Measurements from ENCODE around the gene CKM.

Gene CKM

DNA sequence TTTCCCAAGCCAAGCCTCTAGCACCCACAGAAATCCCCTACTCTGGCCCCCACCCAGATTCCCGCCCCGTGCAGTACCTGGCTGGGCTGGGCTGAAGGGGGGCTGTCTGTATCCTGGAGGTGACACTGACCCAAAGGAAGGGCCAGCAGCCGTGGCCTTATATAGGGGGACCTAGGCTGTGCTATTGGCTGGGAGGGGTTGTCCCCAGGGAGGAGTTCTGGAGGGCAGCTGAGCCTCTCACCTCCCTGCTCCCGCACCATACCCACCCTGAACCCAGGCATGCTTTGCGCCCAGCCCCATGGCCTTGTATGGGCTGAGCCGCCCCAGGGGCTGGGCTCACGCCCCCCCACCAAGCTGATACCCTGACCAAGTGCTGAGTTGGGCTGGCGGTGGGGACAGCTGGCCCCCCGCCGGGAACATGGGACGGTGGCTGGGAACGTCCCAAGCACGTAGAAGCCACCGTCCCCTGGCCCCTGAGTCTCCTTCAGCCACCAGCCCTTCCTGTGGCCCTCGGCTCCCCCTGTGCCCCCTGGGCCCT lies at the start of gene CKM:
CKM (minus strand) TSS at position 132 of the 538 bp plus-strand sequence. CDS start 3,162 bp downstream, outside the sequence.
- no peak for DNase-seq

DNA sequence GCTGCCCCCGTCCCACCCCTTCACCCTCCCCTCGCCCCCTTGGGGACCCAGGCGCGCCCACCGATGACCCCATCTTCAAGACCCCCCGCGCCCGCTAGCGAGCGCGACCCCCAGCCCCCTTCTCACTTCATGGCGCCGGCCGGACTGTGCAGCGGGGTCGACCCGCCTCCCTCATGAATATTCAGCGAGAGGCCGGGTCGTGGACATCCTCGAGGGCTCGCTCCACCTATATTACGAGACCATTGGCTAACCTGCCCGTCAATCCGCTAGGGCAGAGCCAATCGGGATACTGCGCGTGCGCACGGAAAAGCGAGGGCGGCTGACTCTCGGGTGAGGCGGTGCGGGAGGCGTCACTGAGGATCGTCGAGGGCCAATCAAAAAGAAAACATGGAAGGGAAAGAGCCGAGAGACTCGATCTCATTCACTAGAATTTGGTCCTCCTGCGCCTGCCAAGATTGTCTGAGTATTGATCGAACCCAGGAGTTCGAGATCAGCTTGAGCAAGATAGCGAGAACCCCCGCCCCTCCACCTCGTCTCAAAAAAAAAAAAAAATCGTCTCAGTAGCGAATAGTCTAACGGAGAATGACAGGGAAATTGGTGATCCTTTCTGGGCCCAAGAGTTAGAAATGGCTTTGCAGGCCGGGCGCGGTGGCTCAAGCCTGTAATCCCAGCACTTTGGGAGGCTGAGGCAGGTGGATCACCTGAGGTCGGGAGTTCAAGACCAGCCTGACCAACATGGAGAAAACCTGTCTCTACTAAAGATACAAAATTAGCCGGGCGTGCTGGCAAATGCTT lies 47.9 kb upstream of the CKM start, which contains the start of gene ERCC2:
ERCC2 (minus strand) TSS at position 164 of the 795 bp plus-strand sequence; CDS start at position 131, 33 bp downstream.
- DNase-seq: peak; percentile 98 to 100

DNA sequence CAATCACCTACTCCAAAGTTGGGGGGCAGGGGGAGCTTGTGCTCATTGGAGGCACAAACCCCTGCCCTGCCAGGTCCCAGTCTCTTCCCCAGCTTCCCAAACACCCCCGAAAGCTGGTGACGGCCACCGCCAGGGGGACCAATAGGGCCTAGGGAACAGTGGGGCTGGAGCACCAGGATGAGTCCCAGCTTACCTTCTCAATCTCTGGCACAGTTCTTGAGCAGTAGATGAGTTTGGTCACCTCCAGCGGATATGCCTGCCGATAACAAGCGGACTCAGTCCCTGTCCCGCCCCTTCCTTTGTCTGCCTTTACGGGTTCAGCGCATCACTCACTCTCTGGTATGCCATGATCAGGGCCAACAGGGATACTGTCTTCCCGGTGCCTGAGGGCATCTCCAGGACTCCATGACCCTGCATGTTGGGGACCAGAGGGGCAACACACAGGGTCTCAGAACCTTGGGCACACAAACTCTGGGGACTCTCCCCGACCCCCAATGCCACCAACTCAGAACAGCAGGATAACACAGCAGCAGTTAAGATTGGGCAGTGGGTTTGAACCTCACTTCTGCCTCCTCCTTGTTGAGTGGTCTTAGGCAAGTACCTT lies 46.2 kb upstream of the CKM start:
- no peak for DNase-seq

DNA sequence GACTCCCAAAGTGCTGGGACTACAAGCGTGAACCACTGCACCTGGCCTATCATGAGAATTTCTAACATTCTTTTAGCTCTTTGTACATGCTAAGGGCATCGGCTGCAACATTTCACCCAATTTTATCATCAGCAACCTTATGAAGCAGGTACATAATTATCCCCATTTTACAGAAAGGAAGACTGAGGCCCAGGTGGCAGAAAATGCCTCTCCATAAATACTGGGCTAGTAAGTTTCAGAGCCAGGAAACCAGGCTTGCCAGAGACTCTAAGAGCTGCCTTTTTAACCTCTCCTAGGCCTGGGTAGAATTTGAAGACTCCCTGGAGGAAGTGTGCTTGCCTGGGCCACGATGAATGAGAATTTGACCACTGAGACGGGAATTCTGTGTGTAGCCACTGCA lies 45.5 kb upstream of the CKM start:
- DNase-seq: no peak

DNA sequence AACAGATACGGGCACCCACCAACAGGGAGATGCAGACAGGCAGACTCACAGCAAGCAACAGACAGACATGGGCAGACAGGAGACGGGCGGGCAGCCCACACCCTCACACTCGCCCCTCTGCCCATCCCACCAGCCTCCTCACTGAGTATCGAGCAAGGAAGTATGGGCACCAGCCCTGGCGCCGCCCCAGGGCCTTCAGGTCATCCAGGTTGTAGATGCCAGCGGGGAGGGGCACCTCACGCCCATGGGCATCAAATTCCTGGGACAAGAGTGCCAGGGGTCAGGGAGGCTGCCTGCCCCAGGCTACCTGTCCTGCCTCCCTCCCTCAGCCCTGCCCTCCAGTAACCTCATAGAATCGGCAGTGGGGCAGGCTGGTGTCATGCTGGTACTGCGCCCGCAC lies 42.0 kb upstream of the CKM start:
- no peak for DNase-seq

DNA sequence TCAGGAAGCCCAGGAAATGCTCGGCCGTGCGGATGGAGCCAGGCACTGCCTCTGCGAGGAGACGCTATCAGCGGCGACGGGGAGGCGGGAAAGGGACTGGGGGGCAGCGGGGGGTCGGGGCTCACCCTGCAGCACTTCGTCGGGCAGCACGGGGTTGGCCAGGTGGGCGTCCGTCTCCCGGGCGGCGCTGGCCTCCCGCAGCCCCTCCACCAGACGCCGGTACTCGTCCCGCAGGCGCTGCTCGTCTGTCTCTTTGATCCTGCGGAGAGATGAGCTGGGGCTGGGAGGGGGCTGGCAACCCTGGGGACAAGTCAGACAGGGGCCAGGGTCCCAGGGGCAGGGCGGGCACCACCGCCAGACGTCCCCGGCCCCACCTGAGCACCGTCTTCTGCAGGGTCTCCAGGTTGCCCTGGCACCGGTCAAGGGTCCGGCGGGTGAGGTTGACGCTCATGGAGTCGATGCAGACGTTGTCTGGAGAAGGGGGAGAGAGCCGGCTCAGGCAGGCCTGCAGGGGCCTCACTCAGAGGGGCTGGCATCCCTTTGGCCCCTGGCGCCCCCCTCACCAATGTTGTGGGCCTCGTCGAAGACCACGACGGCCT lies 41.3 kb upstream of the CKM start:
- DNase-seq: no peak

DNA sequence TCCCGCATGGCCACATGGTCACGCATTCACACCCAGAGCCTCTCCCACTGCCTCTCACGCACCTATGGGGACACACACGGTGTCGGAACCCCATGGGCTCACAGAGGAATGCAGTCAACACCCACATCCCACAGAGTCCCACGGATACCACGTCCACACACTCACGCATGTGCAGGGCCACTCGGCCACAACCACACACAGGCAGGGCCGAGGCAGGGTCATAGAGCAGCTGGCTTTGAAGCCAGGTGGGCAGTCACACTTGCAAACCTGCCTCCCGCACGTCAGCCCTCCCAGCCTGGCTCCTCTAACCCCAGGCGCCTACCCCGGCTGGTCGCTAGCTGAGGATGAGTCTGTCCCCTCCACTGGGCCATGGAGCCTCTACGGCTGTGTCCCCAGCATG lies 39.6 kb upstream of the CKM start:
- DNase-seq: no peak

DNA sequence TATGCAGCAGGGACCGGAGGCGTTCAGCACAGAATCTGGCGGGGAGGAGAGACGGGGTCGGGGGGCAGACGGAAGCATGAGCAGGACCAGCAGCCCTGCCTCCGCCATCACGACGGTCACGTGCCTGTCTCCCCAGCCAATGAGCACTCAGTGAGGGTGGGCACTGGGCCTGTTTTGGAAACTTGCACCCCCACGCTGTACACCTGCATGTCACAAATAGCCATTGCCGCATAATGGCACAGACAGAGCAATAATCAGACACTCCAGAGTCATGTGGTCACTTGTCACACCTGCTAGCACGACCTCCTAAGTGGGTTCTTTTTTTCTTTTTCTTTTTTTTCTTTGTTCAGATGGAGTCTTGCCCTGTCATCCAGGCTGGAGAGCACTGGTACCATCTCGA lies 38.9 kb upstream of the CKM start:
- DNase-seq: no peak

DNA sequence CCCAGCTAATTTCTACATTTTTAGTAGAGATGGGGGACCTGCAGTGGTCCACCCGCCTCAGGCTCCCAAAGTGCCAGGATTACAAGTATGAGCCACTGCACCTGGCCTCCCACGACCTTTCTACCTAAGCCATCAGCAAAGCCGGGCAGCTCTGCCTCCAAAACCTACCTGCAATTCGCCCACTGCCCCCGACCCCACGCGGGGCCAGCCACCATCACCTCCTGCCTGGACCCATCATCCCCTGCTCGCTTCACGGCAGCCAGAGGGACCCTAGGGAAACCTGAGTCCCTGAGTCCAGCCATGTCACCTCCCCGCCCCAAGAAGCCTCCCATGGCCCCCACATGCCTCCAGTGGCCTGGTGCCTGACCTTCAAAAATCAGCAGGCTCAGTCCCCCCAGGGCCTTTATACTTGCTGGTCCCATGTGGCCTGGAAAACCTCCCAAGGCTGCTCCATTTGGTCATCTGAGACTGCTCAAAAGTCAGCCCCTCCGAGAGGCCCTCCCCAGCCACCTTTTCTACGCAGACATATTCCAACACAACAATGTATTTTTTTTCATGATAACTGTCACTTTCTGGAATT lies 35.6 kb upstream of the CKM start:
- DNase-seq: no peak

DNA sequence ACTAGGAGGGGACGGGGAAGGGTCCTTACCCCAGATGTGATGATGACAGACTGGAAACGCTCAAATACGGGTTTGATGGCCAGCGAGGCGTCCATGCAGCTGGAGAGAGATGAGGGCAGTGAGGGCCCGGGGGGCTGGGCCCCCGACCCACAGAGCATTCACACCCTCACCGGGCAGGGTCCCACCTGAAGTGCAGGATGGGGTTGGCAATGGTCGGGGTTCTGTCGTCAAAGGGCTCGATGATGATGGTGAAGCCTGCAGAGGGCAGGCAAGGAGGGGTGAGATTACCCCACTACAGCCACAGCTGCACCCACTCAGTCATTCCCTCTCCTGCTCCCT lies 34.7 kb upstream of the CKM start:
- no peak for DNase-seq

DNA sequence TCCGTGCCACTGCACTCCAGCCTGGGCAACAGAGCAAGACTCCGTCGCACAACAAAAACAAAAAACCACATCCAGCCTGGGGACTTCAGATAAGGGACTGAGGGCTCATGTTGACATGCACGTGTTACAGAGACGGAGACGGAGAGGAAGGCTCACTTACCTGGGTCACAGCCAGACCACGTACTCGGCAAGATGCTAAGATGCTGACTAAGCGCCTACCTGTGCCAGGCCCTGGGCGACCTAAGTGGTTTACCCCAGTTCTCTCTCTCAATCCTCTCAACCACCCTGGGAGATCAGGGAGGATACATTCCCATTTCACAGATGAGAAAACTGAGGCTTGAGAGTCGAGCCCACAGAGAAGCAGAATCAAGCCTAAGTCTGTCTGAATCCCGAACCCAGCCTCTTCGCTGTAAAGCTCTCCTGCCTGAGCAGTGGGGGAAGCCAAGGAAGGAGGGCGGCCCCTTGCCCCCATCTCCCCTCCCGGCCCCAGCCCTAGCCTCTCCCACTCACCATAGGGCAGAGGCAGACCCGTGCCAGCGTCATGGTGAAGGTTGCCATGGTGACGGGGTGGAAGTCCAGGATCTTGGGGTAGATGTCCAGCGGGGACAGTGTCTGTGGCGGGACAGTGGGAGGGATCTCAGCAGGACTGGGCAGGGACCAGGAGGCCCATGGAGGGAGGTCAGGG lies 34.2 kb upstream of the CKM start:
- no peak for DNase-seq

DNA sequence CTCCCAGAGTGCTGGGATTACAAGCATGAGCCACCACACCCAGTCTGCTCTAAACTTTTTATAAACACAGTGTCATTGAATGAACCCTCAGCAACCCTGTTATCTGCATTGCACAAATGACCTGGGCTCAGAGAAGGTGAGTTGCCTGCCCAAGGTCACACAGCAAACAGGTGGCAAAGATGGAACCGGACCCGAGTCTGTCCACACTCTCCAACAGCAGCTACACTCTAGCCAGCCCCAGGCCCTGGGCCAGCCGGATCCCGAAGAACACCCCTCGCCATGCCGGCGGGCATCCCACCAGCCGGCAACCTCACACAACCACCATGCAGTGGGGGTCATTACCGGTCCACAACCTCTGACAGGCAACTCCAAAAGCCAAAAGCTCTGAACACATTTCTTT lies 33.2 kb upstream of the CKM start:
- DNase-seq: no peak

DNA sequence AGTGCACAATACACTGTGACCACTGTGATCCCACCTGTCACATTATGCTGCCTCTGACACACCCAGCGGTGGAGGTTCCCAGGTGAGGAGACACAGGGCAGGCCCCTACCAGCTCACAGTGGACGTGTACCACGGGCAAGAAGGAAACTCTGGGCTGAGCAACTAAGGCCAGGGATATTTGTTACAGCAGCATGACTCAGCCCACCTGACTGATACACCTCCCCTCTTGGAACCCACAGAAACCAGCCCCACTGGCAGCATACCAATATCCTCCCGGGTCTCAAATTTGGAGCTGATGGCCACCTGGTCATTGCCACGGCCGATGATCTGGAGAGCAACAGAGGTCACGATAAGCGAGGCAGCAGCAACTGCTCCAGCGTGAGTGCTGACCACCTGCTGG lies 32.7 kb upstream of the CKM start:
- no peak for DNase-seq

DNA sequence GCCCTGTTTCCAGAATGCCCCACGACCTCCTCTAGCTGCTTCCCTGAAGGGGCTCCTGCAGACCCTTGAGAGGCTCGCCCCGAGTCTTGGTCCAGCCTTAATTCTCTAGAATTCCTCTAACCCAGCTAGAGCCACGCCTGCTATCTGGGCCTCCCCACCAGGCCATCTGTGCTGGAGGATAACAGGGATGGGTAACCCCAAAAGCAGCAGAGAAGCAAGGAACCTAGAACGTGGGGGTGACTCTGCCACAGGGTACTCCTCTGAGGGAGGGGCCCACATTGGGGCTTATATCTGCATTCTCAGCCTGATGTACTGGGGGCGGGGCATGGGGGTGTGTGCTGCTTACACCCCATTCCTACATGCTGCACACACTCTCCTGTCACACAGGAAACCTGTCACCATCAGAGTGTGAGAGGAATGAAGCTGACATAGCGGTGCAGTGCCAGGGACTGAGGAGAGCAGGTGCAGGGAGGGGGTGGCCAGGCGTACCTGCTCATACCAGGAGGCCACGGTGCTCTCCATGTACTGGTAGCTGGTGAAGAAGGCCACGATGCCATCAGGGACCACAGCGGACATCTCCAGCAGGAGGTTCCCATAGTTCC lies 31.7 kb upstream of the CKM start:
- DNase-seq: no peak

DNA sequence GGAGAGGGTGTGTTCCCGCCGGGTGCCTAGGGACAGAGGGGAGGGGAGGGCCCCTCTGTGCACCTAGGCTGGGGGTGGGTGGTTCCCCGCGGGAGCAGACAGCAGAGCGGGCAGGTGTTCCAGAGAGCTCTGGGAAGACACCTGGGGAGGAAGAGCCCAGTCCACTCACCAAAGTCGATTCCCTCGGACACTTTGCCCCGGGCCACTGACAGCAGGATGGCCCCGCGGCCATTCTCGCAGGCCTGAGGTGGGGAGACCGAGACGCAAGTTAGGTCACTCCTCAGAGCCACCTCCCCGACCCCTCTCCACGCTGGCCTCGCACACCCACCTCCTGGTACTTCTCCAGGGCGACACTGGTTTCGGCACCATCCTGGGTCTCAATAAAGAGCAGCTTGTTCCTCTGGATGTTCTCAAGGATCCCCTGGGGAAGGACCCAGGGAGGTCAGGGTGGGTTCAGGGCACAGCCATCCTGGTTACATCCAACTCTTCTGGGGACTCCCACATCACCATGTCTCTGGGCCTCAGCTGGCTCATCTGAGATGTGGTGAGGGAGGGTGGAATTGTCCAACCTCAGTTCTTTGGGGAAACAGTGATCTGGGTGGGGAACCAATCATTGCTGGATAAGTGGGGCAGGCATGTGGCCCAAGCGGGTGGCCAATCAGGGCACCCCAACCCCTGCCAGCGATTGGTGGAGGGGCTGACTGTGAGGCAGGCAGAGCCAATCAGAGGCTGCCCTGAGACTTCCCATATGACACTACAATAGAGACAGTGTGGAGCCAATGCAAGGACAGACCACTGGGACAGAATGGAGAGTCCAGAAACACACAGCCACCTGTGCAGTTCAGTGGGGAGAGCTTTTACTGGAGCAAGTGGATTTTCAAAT lies 30.5 kb upstream of the CKM start:
- DNase-seq: no peak

DNA sequence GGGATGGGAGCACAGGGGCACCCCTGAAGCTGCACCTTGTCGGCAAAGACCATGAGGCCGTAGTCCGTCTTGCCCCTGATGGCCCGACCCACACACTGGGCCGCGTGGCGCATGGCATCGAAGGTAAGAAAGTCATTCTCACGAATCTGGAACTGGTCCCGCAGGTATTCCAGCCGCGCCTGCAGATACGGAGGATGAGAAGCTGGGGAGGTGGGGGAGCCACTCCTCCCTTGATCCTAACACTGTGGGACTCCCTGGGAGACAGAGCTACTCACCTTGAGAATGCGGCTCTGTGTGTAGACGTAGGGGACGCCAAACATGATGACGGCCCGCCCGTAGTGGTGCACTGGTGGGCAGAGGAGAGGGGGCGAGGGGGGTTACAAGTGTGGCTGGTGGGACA lies 29.8 kb upstream of the CKM start:
- DNase-seq: no peak

DNA sequence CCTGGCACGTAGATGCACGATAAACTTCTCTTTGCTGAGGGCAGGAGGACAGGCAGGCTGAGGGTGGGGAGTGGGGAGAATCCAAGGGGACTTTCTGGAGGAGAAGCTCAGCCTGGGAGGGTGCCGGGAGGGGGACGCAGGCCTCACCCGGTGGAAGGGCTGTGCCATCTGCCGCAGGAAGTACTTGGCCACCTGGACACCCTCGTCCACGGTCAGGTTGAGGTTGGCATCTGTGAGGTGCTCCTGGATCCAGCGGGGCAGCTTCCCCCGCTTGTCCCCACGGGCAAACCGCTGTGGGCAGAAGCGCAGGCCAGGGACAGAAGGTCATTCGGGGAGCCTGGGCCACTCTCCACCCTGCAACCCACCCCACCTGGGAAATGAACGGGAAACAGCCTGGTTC lies 29.4 kb upstream of the CKM start:
- DNase-seq: no peak

DNA sequence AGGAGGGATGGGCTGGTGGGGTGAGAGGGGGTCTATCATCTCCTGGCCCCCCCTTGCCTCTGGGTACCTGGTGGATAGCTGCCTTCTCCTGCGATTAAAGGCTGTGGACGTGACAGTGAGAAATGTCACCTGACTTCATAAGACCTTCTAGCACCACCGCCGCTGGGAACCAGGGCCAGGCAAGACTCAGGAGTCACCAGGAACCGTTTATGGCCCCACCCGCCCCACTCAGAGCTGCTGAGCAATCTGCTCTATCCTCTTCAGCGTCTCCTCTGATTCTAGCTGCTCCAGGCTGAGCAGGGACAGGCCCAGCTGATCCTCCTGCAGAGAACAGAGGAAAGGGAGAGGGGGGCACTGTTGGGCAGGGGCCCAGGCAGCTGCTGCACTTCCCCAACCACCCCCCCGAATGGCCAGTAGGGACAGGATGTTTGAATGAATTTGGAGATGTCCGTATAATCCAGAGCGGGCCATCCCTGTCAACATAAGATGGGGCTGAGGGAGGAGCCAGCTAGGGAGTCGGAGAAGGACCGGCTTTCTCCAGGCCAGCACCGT lies 28.8 kb upstream of the CKM start:
- DNase-seq: no peak

DNA sequence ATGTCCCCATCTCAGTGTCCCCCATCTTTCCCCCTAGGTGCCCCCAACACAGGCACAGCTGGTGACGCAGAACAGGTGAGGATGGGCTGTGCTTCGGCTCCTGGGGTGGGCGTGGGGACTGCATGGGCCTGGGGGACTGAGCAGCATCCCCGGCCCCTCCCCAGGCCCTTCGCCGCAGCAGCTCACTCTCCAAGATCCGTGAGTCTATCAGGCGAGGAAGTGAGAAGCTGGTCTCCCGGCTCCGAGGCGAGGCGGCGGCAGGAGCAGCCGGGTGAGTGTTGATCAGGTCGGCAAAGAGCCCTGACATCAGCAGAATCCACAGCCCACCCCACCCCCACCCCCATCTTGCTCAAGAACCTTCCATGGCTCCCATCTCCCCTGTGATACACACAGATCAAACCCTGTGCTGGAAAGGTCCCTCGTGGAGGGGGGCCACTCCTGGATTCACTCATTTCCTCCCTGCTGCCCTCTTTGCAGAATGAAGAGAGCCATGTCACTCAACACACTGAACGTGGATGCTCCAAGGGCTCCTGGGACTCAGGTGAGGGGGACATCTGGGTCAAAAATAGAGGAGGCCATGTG lies 27.9 kb upstream of the CKM start:
- DNase-seq: no peak

DNA sequence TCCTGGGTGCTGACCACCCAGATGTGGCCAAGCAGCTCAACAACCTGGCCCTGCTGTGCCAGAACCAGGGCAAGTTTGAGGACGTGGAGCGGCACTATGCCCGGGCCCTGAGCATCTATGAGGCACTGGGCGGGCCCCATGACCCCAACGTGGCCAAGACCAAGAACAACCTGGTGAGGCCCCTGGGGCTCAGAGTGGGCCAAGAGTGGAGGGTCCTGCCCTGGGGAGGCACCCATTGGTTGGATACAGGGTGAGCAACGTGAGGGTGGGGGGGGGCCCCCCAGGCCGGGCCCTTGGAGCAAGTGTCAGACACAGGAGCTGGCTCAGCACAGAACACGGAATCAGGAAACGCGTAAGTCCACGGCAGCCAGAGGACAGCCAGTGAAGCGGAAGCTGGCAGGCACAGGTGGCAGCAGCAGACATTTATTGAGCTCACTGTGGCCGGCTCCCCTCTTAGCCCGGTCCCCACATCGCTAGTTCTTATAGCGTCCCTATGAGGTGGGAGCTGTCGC lies 26.8 kb upstream of the CKM start:
- no peak for DNase-seq

DNA sequence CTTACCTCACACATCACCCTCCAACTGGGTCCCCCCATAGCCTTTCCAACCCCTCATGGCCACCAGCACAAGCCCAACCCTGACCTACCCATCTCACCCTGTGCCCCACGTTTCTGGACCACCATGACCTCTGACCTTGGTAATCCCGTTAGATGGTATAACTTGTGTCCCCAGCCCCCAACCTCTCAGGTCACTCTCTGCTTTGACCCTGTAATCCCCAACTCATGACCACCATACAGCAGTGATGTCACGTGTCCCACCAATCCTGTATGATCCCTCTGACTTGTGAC lies 26.4 kb upstream of the CKM start:
- DNase-seq: no peak
